NCI-H1105 treated with DMSO at 0.1 percent for 48 hours (cell line): Measurements from ENCODE around the gene UBXN10.

ENCODE experiments used
- DNase-seq: peaks from one replicate; lab custom pipeline; 2025; lab: John Stamatoyannopoulos, UW

Gene UBXN10

GRCh38 chr1:20234788-20235535 lies 49.1 kb downstream of the UBXN10 start:
- DNase-seq: no peak

GRCh38 chr1:20237646-20238045 lies 51.8 kb downstream of the UBXN10 start:
- no peak for DNase-seq

GRCh38 chr1:20240012-20240411 lies 54.1 kb downstream of the UBXN10 start:
- DNase-seq: no peak

- no peak for DNase-seq
Measured at GRCh38 chr1:20242890-20243479, 57.1 kb downstream of the UBXN10 start.
